GM23248 (cell line): ENCODE results near the gene PRKD1.

Source experiments
- EZH2 ChIP-seq: fragments of 200-600 bp; sonication (generic); IDR thresholded peaks from 2 replicates; pipeline ENCODE4 v1.6.1; 2018; ENCODE audit warnings: antibody characterized with exemption, mild to moderate bottlenecking; ENCODE audit not compliant: insufficient read depth, poor library complexity, severe bottlenecking
- EZH2phosphoT487 ChIP-seq: fragments of 200-600 bp; sonication (generic); IDR thresholded peaks from 2 replicates; pipeline ENCODE4 v1.6.1; 2018; ENCODE audit warnings: antibody characterized with exemption, moderate library complexity, mild to moderate bottlenecking, low read depth; ENCODE audit not compliant: insufficient read depth

GRCh38 chr14:29754134-29754533 lies 173.5 kb downstream of the PRKD1 start:
- TF ChIP-seq EZH2 = no peak
- no peak for TF ChIP-seq EZH2phosphoT487
